ENCODE data around the gene SACM1L.

SACM1L gene

DNA sequence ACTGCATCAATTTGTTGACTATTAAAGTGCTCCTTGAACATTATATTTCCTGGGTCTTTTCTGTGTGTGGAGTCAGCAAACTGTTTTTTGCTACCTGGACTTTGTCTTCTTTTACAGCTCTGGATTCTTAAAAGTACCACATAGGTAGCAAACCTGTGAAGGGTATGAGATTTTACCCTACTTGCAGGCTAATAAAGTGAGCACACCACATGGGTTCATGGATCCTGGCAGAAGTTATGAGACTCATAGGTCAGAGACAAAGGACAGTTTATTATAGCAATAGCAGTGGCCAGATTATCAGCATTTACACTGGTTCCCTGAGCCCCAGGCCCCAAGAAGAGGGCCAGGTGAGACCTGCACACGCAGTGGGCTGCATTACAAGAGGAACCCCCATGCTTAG is 8.0 kb upstream of the SACM1L start (continued):
- TF ChIP-seq, protein P1, sequence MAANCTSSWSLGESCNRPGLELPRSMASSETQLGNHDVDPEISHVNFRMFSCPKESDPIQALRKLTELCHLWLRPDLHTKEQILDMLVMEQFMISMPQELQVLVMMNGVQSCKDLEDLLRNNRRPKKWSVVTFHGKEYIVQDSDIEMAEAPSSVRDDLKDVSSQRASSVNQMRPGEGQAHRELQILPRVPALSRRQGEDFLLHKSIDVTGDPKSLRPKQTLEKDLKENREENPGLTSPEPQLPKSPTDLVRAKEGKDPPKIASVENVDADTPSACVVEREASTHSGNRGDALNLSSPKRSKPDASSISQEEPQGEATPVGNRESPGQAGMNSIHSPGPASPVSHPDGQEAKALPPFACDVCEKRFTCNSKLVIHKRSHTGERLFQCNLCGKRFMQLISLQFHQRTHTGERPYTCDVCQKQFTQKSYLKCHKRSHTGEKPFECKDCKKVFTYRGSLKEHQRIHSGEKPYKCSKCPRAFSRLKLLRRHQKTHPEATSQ (tag by site-specific recombination; IDR thresholded peaks at IDR 0.05), result no peak
- TF ChIP-seq, protein P2, sequence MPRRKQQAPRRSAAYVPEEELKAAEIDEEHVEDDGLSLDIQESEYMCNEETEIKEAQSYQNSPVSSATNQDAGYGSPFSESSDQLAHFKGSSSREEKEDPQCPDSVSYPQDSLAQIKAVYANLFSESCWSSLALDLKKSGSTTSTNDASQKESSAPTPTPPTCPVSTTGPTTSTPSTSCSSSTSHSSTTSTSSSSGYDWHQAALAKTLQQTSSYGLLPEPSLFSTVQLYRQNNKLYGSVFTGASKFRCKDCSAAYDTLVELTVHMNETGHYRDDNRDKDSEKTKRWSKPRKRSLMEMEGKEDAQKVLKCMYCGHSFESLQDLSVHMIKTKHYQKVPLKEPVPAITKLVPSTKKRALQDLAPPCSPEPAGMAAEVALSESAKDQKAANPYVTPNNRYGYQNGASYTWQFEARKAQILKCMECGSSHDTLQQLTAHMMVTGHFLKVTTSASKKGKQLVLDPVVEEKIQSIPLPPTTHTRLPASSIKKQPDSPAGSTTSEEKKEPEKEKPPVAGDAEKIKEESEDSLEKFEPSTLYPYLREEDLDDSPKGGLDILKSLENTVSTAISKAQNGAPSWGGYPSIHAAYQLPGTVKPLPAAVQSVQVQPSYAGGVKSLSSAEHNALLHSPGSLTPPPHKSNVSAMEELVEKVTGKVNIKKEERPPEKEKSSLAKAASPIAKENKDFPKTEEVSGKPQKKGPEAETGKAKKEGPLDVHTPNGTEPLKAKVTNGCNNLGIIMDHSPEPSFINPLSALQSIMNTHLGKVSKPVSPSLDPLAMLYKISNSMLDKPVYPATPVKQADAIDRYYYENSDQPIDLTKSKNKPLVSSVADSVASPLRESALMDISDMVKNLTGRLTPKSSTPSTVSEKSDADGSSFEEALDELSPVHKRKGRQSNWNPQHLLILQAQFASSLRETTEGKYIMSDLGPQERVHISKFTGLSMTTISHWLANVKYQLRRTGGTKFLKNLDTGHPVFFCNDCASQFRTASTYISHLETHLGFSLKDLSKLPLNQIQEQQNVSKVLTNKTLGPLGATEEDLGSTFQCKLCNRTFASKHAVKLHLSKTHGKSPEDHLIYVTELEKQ (tag by site-specific recombination; IDR thresholded peaks at IDR 0.05; ENCODE audit: borderline replicate concordance), result no peak
- TF ChIP-seq, protein P3, sequence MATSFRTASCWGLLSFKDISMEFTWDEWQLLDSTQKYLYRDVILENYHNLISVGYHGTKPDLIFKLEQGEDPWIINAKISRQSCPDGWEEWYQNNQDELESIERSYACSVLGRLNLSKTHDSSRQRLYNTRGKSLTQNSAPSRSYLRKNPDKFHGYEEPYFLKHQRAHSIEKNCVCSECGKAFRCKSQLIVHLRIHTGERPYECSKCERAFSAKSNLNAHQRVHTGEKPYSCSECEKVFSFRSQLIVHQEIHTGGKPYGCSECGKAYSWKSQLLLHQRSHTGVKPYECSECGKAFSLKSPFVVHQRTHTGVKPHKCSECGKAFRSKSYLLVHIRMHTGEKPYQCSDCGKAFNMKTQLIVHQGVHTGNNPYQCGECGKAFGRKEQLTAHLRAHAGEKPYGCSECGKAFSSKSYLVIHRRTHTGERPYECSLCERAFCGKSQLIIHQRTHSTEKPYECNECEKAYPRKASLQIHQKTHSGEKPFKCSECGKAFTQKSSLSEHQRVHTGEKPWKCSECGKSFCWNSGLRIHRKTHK (tag by site-specific recombination; IDR thresholded peaks at IDR 0.05), result no peak
- TF ChIP-seq ZNF175 (tag by site-specific recombination; IDR thresholded peaks at IDR 0.05) (no peak), ZNF549 (tag by site-specific recombination; IDR thresholded peaks at IDR 0.05) (no peak), ZNF248 (tag by site-specific recombination; IDR thresholded peaks at IDR 0.05) (no peak)
- TF ChIP-seq, protein P4, sequence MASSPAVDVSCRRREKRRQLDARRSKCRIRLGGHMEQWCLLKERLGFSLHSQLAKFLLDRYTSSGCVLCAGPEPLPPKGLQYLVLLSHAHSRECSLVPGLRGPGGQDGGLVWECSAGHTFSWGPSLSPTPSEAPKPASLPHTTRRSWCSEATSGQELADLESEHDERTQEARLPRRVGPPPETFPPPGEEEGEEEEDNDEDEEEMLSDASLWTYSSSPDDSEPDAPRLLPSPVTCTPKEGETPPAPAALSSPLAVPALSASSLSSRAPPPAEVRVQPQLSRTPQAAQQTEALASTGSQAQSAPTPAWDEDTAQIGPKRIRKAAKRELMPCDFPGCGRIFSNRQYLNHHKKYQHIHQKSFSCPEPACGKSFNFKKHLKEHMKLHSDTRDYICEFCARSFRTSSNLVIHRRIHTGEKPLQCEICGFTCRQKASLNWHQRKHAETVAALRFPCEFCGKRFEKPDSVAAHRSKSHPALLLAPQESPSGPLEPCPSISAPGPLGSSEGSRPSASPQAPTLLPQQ (tag by site-specific recombination; IDR thresholded peaks at IDR 0.05), result no peak

DNA sequence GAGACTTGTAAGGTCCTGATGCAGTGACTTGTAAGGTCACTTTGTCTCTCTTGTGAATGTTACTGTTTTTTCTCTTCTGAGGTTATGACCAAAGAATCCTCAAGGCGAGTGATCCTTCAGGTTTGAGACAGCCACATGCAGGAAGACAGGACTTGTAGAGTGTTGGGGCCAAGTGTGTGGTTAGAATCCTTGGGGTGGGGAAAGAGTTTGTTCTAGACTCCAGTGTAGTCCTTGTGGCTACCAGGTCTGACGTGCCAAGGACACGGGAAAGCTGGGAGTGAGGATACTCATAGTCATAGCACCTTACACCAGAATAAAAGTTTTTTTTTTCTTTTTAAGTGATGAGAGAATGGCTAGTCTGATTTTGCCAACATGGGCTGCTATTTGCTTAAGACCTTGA is 7.3 kb upstream of the SACM1L start:
- Histone ChIP-seq H3K9me3 (ENCODE audit: control insufficient read depth, insufficient read depth, low read depth, low read length) (no peaks in the 10 kb centered on the region), H3K4me3 (ENCODE audit: low read depth, low read length) (no peak overlapping the region), H3K36me3 (ENCODE audit: control insufficient read depth in 2 of 2, insufficient read depth in 1 of 2, low read length in 2 of 2) (peaks cover 0 to 40% of the 10 kb centered on the region in 2 experiments; a peak in 1 of 3 replicates), H3K27ac (ENCODE audit: extremely low read depth, low read depth, low read length) (no peak overlapping the region), H3K4me1 (ENCODE audit: control insufficient read depth, insufficient read depth, low read length) (no peaks in the 10 kb centered on the region)
- CTCF ChIA-PET, result no interaction called here
- POLR2A ChIA-PET, result no interaction called here
- TF ChIP-seq ZNF501 (tag by site-specific recombination; IDR thresholded peaks at IDR 0.05) (no peak), ZNF585B (tag by site-specific recombination; IDR thresholded peaks at IDR 0.05) (no peak), ZNF292 (tag by site-specific recombination; IDR thresholded peaks at IDR 0.05; ENCODE audit: borderline replicate concordance, low read depth) (no peak), ZNF426 (tag by site-specific recombination; IDR thresholded peaks at IDR 0.05) (no peak), GLI2 (tag by site-specific recombination; IDR thresholded peaks at IDR 0.05; ENCODE audit: borderline replicate concordance, low read depth) (no peak), ZNF571 (tag by site-specific recombination; IDR thresholded peaks at IDR 0.05) (no peak)
- TF ChIP-seq, protein P1 (tag by site-specific recombination; IDR thresholded peaks at IDR 0.05), result no peak
- TF ChIP-seq, protein P5, sequence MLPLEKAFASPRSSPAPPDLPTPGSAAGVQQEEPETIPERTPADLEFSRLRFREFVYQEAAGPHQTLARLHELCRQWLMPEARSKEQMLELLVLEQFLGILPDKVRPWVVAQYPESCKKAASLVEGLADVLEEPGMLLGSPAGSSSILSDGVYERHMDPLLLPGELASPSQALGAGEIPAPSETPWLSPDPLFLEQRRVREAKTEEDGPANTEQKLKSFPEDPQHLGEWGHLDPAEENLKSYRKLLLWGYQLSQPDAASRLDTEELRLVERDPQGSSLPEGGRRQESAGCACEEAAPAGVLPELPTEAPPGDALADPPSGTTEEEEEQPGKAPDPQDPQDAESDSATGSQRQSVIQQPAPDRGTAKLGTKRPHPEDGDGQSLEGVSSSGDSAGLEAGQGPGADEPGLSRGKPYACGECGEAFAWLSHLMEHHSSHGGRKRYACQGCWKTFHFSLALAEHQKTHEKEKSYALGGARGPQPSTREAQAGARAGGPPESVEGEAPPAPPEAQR (tag by site-specific recombination; IDR thresholded peaks at IDR 0.05), result no peak
- TF ChIP-seq, protein P6, sequence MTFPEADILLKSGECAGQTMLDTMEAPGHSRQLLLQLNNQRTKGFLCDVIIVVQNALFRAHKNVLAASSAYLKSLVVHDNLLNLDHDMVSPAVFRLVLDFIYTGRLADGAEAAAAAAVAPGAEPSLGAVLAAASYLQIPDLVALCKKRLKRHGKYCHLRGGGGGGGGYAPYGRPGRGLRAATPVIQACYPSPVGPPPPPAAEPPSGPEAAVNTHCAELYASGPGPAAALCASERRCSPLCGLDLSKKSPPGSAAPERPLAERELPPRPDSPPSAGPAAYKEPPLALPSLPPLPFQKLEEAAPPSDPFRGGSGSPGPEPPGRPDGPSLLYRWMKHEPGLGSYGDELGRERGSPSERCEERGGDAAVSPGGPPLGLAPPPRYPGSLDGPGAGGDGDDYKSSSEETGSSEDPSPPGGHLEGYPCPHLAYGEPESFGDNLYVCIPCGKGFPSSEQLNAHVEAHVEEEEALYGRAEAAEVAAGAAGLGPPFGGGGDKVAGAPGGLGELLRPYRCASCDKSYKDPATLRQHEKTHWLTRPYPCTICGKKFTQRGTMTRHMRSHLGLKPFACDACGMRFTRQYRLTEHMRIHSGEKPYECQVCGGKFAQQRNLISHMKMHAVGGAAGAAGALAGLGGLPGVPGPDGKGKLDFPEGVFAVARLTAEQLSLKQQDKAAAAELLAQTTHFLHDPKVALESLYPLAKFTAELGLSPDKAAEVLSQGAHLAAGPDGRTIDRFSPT (tag by site-specific recombination; IDR thresholded peaks at IDR 0.05), result no peak

Measured in HEK293 (cell line).